ENCODE data around the gene EEF1AKMT4. TPM values are rescaled to one million over a fixed set of nuclear protein-coding genes. Genes with fewer than 3 reads are reported as not detected.

The EEF1AKMT4 gene
- polyA plus RNA-seq, 2 of the 4 experiments (the other 2 are of a cell fraction): 9.8 to 12.7 TPM

DNA sequence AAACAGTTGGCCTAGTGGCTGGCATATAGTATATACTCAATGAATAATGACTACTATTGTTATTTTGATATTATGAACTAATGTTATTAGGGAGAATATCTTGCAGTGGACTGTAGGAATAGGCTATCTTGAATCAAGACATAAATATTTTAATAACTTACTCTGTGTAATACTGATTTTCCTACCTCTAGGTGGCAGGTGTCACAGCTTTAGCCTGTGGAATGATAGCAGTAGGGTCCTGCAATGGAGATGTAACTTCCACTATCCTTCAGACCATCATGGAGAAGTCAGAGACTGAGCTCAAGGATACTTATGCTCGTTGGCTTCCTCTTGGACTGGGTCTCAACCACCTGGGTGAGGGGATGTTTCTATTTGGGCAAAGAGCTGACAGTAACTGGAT lies 56.1 kb downstream of the EEF1AKMT4 start:
- no peak for TF ChIP-seq SREBF2 (IDR thresholded peaks at IDR 0.05)
- TF ChIP-seq E2F6 (IDR thresholded peaks at IDR 0.05; ENCODE audit: borderline replicate concordance, low read depth): no peak
- TF ChIP-seq, protein P1, sequence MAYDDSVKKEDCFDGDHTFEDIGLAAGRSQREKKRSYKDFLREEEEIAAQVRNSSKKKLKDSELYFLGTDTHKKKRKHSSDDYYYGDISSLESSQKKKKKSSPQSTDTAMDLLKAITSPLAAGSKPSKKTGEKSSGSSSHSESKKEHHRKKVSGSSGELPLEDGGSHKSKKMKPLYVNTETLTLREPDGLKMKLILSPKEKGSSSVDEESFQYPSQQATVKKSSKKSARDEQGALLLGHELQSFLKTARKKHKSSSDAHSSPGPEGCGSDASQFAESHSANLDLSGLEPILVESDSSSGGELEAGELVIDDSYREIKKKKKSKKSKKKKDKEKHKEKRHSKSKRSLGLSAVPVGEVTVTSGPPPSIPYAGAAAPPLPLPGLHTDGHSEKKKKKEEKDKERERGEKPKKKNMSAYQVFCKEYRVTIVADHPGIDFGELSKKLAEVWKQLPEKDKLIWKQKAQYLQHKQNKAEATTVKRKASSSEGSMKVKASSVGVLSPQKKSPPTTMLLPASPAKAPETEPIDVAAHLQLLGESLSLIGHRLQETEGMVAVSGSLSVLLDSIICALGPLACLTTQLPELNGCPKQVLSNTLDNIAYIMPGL (CRISPR knock-in tag; IDR thresholded peaks at IDR 0.05; ENCODE audit: borderline replicate concordance): no peak
- TF ChIP-seq, protein P2, sequence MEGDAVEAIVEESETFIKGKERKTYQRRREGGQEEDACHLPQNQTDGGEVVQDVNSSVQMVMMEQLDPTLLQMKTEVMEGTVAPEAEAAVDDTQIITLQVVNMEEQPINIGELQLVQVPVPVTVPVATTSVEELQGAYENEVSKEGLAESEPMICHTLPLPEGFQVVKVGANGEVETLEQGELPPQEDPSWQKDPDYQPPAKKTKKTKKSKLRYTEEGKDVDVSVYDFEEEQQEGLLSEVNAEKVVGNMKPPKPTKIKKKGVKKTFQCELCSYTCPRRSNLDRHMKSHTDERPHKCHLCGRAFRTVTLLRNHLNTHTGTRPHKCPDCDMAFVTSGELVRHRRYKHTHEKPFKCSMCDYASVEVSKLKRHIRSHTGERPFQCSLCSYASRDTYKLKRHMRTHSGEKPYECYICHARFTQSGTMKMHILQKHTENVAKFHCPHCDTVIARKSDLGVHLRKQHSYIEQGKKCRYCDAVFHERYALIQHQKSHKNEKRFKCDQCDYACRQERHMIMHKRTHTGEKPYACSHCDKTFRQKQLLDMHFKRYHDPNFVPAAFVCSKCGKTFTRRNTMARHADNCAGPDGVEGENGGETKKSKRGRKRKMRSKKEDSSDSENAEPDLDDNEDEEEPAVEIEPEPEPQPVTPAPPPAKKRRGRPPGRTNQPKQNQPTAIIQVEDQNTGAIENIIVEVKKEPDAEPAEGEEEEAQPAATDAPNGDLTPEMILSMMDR (IDR thresholded peaks at IDR 0.05): peak; percentile 30; the same call in 2 of the 3 replicates
- TF ChIP-seq HOXB5 (CRISPR knock-in tag; IDR thresholded peaks at IDR 0.05): no peak
- TF ChIP-seq RAD21 (conservative IDR thresholded peaks at IDR 0.05 in 1 of 2, IDR thresholded peaks at IDR 0.05 in 1 of 2): 0 out of 5 replicates have a peak, but pooled peaks of 1 of the 2 experiments have one; percentile 9
- TF ChIP-seq EHF (CRISPR knock-in tag; IDR thresholded peaks at IDR 0.05): no peak
- no peak for TF ChIP-seq POLR2A (IDR thresholded peaks at IDR 0.05; ENCODE audit: low read length)
- no peak for TF ChIP-seq GATA3 (IDR thresholded peaks at IDR 0.05; ENCODE audit: borderline replicate concordance)
- no peak for TF ChIP-seq HEYL (CRISPR knock-in tag; IDR thresholded peaks at IDR 0.05)
- no peak for TF ChIP-seq CBX2 (IDR thresholded peaks at IDR 0.05; ENCODE audit: borderline replicate concordance, low read depth)
- no peak for TF ChIP-seq PHF8 (IDR thresholded peaks at IDR 0.05; ENCODE audit: borderline replicate concordance, low read depth)
- WGBS (ENCODE audit: missing lambda C conversion rate): 92% methylated on average over 1 of the region's 1 CpG
- Histone ChIP-seq H3K4me3 (no peak overlapping the region), H3K27ac (no peak overlapping the region), H3K4me2 (no peak overlapping the region), H3K9me3 (no peaks in the 10 kb centered on the region), H3K4me1 (peaks cover 3% of the 10 kb centered on the region; the same call in 2 of the 3 replicates)
- DNase-seq (ENCODE audit: low read depth in 1 of 2, low spot score in 1 of 2) (peak in 1 of 2 experiments; percentile 40), FAIRE-seq (no peak), ATAC-seq (peak; percentile 83 to 84; a peak in 5 of 6 replicates)
- ChIA-PET POLR2A (no interaction called here), CTCF (interaction anchor here (0.6 to 1.5 kb wide), 7 partner anchors 11 to 401 kb away, joined by 3 to 5 read pairs (median 4); partner anchors contain the start of gene FAM131A)

DNA sequence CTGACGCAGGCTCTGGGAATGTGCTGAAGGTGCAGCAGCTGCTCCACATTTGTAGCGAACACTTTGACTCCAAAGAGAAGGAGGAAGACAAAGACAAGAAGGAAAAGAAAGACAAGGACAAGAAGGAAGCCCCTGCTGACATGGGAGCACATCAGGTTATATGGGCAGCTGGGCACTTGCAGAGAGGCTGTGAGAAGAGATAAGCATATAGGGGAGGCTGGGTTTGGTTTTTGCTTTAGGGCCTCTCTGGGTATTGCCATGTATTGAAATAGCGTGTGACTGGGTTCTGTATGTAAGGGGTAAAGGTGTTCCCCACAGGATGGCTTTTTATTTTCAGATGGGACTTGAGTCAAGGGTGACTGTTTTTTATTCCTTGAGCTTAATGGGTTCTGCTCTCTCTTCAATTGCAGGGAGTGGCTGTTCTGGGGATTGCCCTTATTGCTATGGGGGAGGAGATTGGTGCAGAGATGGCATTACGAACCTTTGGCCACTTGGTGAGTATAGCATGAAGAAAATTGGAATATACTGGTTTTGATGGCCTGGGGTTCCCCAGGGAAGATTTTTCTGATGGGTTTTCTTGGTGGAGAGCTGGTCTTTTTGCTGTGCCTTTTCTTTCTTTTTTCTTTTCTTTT lies 57.0 kb downstream of the EEF1AKMT4 start:
- 95% methylated on average over 4 of the region's 4 CpGs for WGBS (ENCODE audit: missing lambda C conversion rate)
- Histone ChIP-seq H3K27ac (no peak overlapping the region), H3K4me3 (no peak overlapping the region), H3K9me3 (no peaks in the 10 kb centered on the region), H3K4me1 (no peaks in the 10 kb centered on the region), H3K4me2 (no peak overlapping the region)
- ATAC-seq: no peak
- DNase-seq (ENCODE audit: low read depth in 1 of 2, low spot score in 1 of 2): no peak
- no peak for FAIRE-seq
- no peak for TF ChIP-seq SMC3 (IDR thresholded peaks at IDR 0.05)
- TF ChIP-seq POLR2A (IDR thresholded peaks at IDR 0.05; ENCODE audit: low read length): no peak
- TF ChIP-seq MAZ (IDR thresholded peaks at IDR 0.05; ENCODE audit: borderline replicate concordance, low read depth, low read length): no peak
- POLR2A ChIA-PET: interaction anchor here (0.5 kb wide), 1 partner anchor 112 kb away, joined by 3 read pairs; no protein-coding TSS in a partner anchor
- CTCF ChIA-PET: interaction anchor here (0.6 to 1.5 kb wide), 6 partner anchors 10 to 401 kb away, joined by 3 to 5 read pairs (median 4); partner anchors contain the start of gene FAM131A

GRCh38 chr3:184307915-184308314 lies 58.4 kb downstream of the EEF1AKMT4 start:
- H3K27ac ChIP-seq: no peak overlapping the region
- TF ChIP-seq FOXS1 (CRISPR knock-in tag; IDR thresholded peaks at IDR 0.05) (no peak), MAFK (IDR thresholded peaks at IDR 0.05; ENCODE audit: partially characterized antibody) (no peak), USF2 (IDR thresholded peaks at IDR 0.05) (no peak), MYC (IDR thresholded peaks at IDR 0.05; ENCODE audit: borderline replicate concordance, low read length) (no peak), KDM1A (IDR thresholded peaks at IDR 0.05; ENCODE audit: low read depth) (no peak), JUNB (IDR thresholded peaks at IDR 0.05) (no peak), CEBPB (IDR thresholded peaks at IDR 0.05) (no peak), NFE2L2 (conservative IDR thresholded peaks at IDR 0.05; ENCODE audit: low read length) (no peak), E2F6 (IDR thresholded peaks at IDR 0.05; ENCODE audit: borderline replicate concordance, low read depth) (no peak), ZNF302 (CRISPR knock-in tag; IDR thresholded peaks at IDR 0.05) (no peak), RAD21 (conservative IDR thresholded peaks at IDR 0.05 in 1 of 2, IDR thresholded peaks at IDR 0.05 in 1 of 2) (no peak), JUN (IDR thresholded peaks at IDR 0.05) (no peak), EHMT2 (IDR thresholded peaks at IDR 0.05; ENCODE audit: low read depth) (no peak)
- TF ChIP-seq, protein P1 (CRISPR knock-in tag; IDR thresholded peaks at IDR 0.05; ENCODE audit: borderline replicate concordance): no peak

More at GRCh38 chr3:184307915-184308314, 58.4 kb downstream of the EEF1AKMT4 start:
- no peaks in the 10 kb centered on the region for H3K4me1 ChIP-seq
- FAIRE-seq (no peak), DNase-seq (ENCODE audit: low read depth in 1 of 2, low spot score in 1 of 2) (no peak), ATAC-seq (no peak)
- no peak overlapping the region for H3K4me3 ChIP-seq
- POLR2A ChIA-PET: no interaction called here
- no peaks in the 10 kb centered on the region for H3K9me3 ChIP-seq
- WGBS (ENCODE audit: missing lambda C conversion rate): 90% methylated on average over 9 of the region's 9 CpGs
- H3K4me2 ChIP-seq: no peak overlapping the region
- CTCF ChIA-PET: no interaction called here
